Fibroblast of gingiva (primary cell): Measurements from ENCODE around the gene ATXN1.
"Not testable (repeated sequence)": the region's sequence is repeated elsewhere in the genome, so short reads cannot be mapped to it uniquely, and the experiment has no call there.

ENCODE experiments used
- DNase-seq: peaks from one replicate; pipeline ENCODE4 v3.0.0-alpha.2; 2011; ENCODE audit warnings: low read depth

ATXN1 gene

GRCh38 chr6:16760516-16761470 lies at the start of gene ATXN1:
TSS of gene ATXN1 (minus strand) at chr6:16761460.
- peak; percentile 71 for DNase-seq

- no peak for DNase-seq
Measured at GRCh38 chr6:16810411-16810810, 49.2 kb upstream of the ATXN1 start.

GRCh38 chr6:16809753-16810358 lies 48.6 kb upstream of the ATXN1 start:
- no peak for DNase-seq

GRCh38 chr6:16807956-16808355 lies 46.7 kb upstream of the ATXN1 start:
- no peak for DNase-seq

- no peak for DNase-seq
Measured at GRCh38 chr6:16806363-16806762, 45.1 kb upstream of the ATXN1 start.

- DNase-seq, result no peak
Measured at GRCh38 chr6:16805243-16805950, 44.1 kb upstream of the ATXN1 start.

- no peak for DNase-seq
Measured at GRCh38 chr6:16804546-16805242, 43.4 kb upstream of the ATXN1 start.

- no peak for DNase-seq
Measured at GRCh38 chr6:16803294-16804200, 42.3 kb upstream of the ATXN1 start.

GRCh38 chr6:16802071-16802470 lies 40.8 kb upstream of the ATXN1 start:
- peak; percentile 89 for DNase-seq

GRCh38 chr6:16800942-16801341 lies 39.7 kb upstream of the ATXN1 start:
- peak; percentile 46 for DNase-seq

- DNase-seq, result no peak
Measured at GRCh38 chr6:16800341-16800740, 39.1 kb upstream of the ATXN1 start.

- no peak for DNase-seq
Measured at GRCh38 chr6:16799279-16800193, 38.3 kb upstream of the ATXN1 start.

GRCh38 chr6:16793828-16794412 lies 32.7 kb upstream of the ATXN1 start:
- DNase-seq, result no peak

- no peak for DNase-seq
Measured at GRCh38 chr6:16789329-16790038, 28.2 kb upstream of the ATXN1 start.

- DNase-seq, result no peak
Measured at GRCh38 chr6:16787128-16787682, 25.9 kb upstream of the ATXN1 start.

GRCh38 chr6:16785496-16785895 lies 24.2 kb upstream of the ATXN1 start:
- no peak for DNase-seq

GRCh38 chr6:16784957-16785356 lies 23.7 kb upstream of the ATXN1 start:
- DNase-seq, result not testable (repeated sequence)

- no peak for DNase-seq
Measured at GRCh38 chr6:16783952-16784565, 22.8 kb upstream of the ATXN1 start.
